ENCODE measurements around the gene HS3ST3A1. TPM values are rescaled to one million over a fixed set of nuclear protein-coding genes. Genes with fewer than 3 reads are reported as not detected.
A peak's percentile ranks its signal among the peaks of the same experiment; 100 is the strongest.

HS3ST3A1 gene
- total and polyA plus RNA-seq, 4 donors, result 0.40 to 6.5 (median 2.5) TPM

- TF ChIP-seq FOXA1 (IDR thresholded peaks at IDR 0.05) (no peak), HNF4A (conservative IDR thresholded peaks at IDR 0.05) (no peak), FOXA2 (IDR thresholded peaks at IDR 0.05) (no peak), CTCF (IDR thresholded peaks at IDR 0.05; ENCODE audit: low read depth, low read length, missing input control) (no peak), EGR1 (IDR thresholded peaks at IDR 0.05; ENCODE audit: low read depth in 2 of 2) (no peak), ATF3 (IDR thresholded peaks at IDR 0.05) (no peak), NR2F2 (IDR thresholded peaks at IDR 0.05) (no peak), MAX (IDR thresholded peaks at IDR 0.05) (no peak), TAF1 (conservative IDR thresholded peaks at IDR 0.05) (no peak), GABPA (IDR thresholded peaks at IDR 0.05 in 1 of 2, conservative IDR thresholded peaks at IDR 0.05 in 1 of 2) (no peak), JUND (IDR thresholded peaks at IDR 0.05) (no peak), HNF4G (IDR thresholded peaks at IDR 0.05) (no peak), RAD21 (IDR thresholded peaks at IDR 0.05) (no peak), RXRA (IDR thresholded peaks at IDR 0.05) (no peak)
- H3K9ac ChIP-seq (ENCODE audit: low read depth in 1 of 2, low read length in 2 of 2), result no peak overlapping the region
- H3K36me3 ChIP-seq (ENCODE audit: control insufficient read depth in 4 of 4, insufficient read depth in 3 of 4, low read depth in 1 of 4, low read length in 3 of 4), result no peaks in the 10 kb centered on the region
- WGBS, result 79% methylated on average over 13 of the region's 13 CpGs
- H3K27ac ChIP-seq (ENCODE audit: low read depth in 1 of 2, low read length in 2 of 2), result no peak overlapping the region
- no peak for DNase-seq (ENCODE audit: low spot score)
- H3K4me3 ChIP-seq (ENCODE audit: low read depth in 1 of 3, low read length in 3 of 3), result no peak overlapping the region
- H3K9me3 ChIP-seq (ENCODE audit: control insufficient read depth in 4 of 4, low read length in 3 of 4), result no peaks in the 10 kb centered on the region
- H3K27me3 ChIP-seq (ENCODE audit: control insufficient read depth in 4 of 4, insufficient read depth in 4 of 4, low read length in 3 of 4), result peaks cover 0 to 2% (median 0%) of the 10 kb centered on the region in 4 donors
- peaks cover 6 to 10% (median 8%) of the 10 kb centered on the region in 4 donors for H3K4me1 ChIP-seq (ENCODE audit: control insufficient read depth in 4 of 4, insufficient read depth in 4 of 4, low read length in 3 of 4)
Observed at GRCh38 chr17:13596241-13596923, 5.3 kb downstream of the HS3ST3A1 start.

GRCh38 chr17:13595599-13595899 lies 6.2 kb downstream of the HS3ST3A1 start:
- Histone ChIP-seq H3K4me3 (ENCODE audit: low read depth in 1 of 3, low read length in 3 of 3) (no peak overlapping the region), H3K9me3 (ENCODE audit: control insufficient read depth in 4 of 4, low read length in 3 of 4) (no peaks in the 10 kb centered on the region), H3K27ac (ENCODE audit: low read depth in 1 of 2, low read length in 2 of 2) (no peak overlapping the region), H3K4me1 (ENCODE audit: control insufficient read depth in 4 of 4, insufficient read depth in 4 of 4, low read length in 3 of 4) (peaks cover under 1 to 2% (median under 1%) of the 10 kb centered on the region in 4 donors), H3K27me3 (ENCODE audit: control insufficient read depth in 4 of 4, insufficient read depth in 4 of 4, low read length in 3 of 4) (peaks cover 0 to 2% (median 0%) of the 10 kb centered on the region in 4 donors), H3K36me3 (ENCODE audit: control insufficient read depth in 4 of 4, insufficient read depth in 3 of 4, low read depth in 1 of 4, low read length in 3 of 4) (no peaks in the 10 kb centered on the region), H3K9ac (ENCODE audit: low read depth in 1 of 2, low read length in 2 of 2) (no peak overlapping the region)
- no peak for DNase-seq (ENCODE audit: low spot score)
- no peak for TF ChIP-seq HNF4G (IDR thresholded peaks at IDR 0.05)
- 73% methylated on average over 6 of the region's 6 CpGs for WGBS

GRCh38 chr17:13594762-13595598 lies 6.7 kb downstream of the HS3ST3A1 start:
- H3K27ac ChIP-seq (ENCODE audit: low read depth in 1 of 2, low read length in 2 of 2), result no peak overlapping the region
- DNase-seq (ENCODE audit: low spot score), result peak; percentile 76
- no peaks in the 10 kb centered on the region for H3K9me3 ChIP-seq (ENCODE audit: control insufficient read depth in 4 of 4, low read length in 3 of 4)
- H3K27me3 ChIP-seq (ENCODE audit: control insufficient read depth in 4 of 4, insufficient read depth in 4 of 4, low read length in 3 of 4), result no peaks in the 10 kb centered on the region
- H3K9ac ChIP-seq (ENCODE audit: low read depth in 1 of 2, low read length in 2 of 2), result no peak overlapping the region
- H3K36me3 ChIP-seq (ENCODE audit: control insufficient read depth in 4 of 4, insufficient read depth in 3 of 4, low read depth in 1 of 4, low read length in 3 of 4), result no peaks in the 10 kb centered on the region
- H3K4me3 ChIP-seq (ENCODE audit: low read depth in 1 of 3, low read length in 3 of 3), result no peak overlapping the region
- WGBS, result 15% methylated on average over 10 of the region's 10 CpGs
- TF ChIP-seq ZBTB33 (IDR thresholded peaks at IDR 0.05) (no peak), EGR1 (IDR thresholded peaks at IDR 0.05; ENCODE audit: low read depth in 2 of 2) (no peak), GABPA (IDR thresholded peaks at IDR 0.05 in 1 of 2, conservative IDR thresholded peaks at IDR 0.05 in 1 of 2) (no peak), YY1 (IDR thresholded peaks at IDR 0.05) (peak; percentile 15), CTCF (IDR thresholded peaks at IDR 0.05; ENCODE audit: low read depth, low read length, missing input control) (peak; percentile 85), RAD21 (IDR thresholded peaks at IDR 0.05) (peak; percentile 93 to 97), NR2F2 (IDR thresholded peaks at IDR 0.05) (no peak)
- no peaks in the 10 kb centered on the region for H3K4me1 ChIP-seq (ENCODE audit: control insufficient read depth in 4 of 4, insufficient read depth in 4 of 4, low read length in 3 of 4)
